GM19099 (cell line): Measurements from ENCODE around the gene GJA5.

ENCODE experiments used
- POLR2A ChIP-seq: IDR thresholded peaks from 3 replicates; pipeline ENCODE4 v1.6.1; 2011; ENCODE audit warnings: low read depth; ENCODE audit not compliant: insufficient read length; ENCODE audit errors: extremely low read depth

GJA5 gene

GRCh38 chr1:147750618-147751217, 9.7 kb downstream of the GJA5 start:
- no peak for TF ChIP-seq POLR2A

DNA sequence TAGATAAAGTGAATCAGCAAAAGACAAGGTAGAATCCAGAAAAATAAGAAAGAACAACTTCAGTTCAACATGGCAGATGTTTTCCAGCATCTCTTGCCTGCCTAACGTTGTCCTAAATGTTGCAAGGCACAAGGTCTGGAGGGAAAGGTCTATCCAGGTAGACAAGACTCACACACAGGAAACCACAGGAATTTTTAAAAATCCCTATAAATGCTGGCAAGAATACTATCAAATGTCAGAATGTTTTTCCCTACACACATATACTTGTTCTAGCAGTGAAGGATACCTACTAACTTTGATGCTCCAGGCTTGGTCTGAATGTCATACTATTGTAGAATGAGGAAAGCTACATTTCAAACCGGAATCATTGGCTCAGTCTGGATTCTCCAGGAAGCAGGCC, 10.6 kb downstream of the GJA5 start:
- TF ChIP-seq POLR2A = no peak

- TF ChIP-seq POLR2A = no peak
These were observed 11.6 kb downstream of the GJA5 start for GRCh38 chr1:147748676-147749350.

GRCh38 chr1:147747966-147748365, 12.4 kb downstream of the GJA5 start:
- no peak for TF ChIP-seq POLR2A

- no peak for TF ChIP-seq POLR2A
These were observed 15.1 kb downstream of the GJA5 start for GRCh38 chr1:147745271-147745670.

DNA sequence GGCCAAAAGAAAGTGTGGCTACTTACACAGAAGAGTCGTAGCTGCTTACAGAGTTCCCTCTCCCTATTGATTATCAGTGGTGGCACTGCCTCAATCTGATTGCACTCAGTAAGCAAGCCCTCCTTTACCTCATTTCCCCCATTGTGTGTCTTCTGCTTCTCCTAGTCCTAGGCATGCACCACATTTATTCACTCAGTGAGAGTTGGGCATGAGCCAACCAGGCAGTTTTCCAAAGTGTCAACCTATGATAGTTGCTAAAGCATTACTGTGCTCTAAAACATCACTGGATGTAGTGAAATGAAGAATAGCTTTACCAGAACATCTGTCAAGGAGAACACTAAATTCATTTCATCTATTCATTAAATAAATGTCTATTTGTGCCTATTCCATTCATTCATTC, 19.3 kb downstream of the GJA5 start:
- no peak for TF ChIP-seq POLR2A

DNA sequence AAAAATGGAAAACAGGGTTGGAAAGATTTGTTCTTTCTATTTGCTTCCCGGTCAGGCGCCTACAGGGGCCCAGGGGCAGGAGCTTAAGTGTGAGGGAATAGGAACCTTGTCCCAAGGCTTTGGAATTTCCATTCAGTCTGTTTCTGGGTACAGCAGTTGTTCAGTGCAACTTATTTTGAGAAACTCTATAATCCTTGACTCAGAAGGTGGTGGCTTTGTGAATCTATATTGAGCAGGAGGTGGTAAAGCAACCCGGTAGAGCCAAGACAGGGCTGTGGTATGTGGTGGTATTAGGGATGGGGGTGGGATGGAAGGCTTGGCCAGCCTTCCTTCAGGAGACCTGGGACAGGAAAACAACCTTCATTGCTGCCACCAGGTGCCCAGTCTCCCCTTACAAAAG, 20.0 kb downstream of the GJA5 start:
- TF ChIP-seq POLR2A = no peak

- TF ChIP-seq POLR2A = no peak
These were observed 21.5 kb downstream of the GJA5 start for GRCh38 chr1:147738739-147739476.

DNA sequence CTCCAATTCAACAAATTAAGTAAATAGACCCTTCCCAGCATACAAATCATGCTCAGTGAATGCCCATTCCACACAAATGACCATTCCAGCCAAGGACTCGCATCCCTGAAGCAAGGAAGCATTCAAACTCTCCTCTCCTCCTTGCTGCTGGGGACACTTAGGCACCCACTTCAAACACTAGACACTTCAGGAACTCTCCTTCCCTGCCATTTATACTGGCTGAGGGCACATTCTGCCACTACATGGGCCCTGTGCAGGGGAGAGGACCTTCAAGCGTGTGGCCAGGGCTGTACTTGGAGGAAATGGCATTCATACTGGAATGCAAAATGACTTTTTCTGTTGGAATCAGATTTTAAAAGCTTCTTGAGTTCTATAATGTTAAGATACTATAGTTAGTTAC, 22.3 kb downstream of the GJA5 start:
- TF ChIP-seq POLR2A = no peak

- no peak for TF ChIP-seq POLR2A
These were observed 23.5 kb downstream of the GJA5 start for GRCh38 chr1:147736883-147737282.

- no peak for TF ChIP-seq POLR2A
These were observed 25.0 kb downstream of the GJA5 start for GRCh38 chr1:147735423-147735822.

- no peak for TF ChIP-seq POLR2A
These were observed 31.1 kb downstream of the GJA5 start for GRCh38 chr1:147729315-147729714.

GRCh38 chr1:147726168-147726567, 34.2 kb downstream of the GJA5 start:
- TF ChIP-seq POLR2A = no peak

DNA sequence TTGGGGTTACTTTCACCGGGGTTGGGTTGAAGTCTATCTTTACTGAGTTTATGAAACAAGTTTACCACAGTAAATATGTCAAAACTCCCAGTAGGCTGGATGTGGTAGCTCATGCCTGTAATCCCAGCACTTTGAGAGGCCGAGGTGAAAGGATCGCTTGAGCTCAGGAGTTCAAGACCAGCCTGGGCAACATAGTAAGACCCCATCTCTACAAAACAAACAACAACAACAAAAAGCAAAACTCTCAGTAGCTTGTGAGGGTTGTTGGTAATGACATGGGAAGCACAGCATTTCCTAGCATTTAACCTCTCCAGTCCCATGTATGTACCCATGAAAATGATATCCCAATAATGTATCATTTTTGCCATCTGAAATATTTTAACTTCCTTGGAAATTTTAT, 34.7 kb downstream of the GJA5 start:
- TF ChIP-seq POLR2A = no peak

DNA sequence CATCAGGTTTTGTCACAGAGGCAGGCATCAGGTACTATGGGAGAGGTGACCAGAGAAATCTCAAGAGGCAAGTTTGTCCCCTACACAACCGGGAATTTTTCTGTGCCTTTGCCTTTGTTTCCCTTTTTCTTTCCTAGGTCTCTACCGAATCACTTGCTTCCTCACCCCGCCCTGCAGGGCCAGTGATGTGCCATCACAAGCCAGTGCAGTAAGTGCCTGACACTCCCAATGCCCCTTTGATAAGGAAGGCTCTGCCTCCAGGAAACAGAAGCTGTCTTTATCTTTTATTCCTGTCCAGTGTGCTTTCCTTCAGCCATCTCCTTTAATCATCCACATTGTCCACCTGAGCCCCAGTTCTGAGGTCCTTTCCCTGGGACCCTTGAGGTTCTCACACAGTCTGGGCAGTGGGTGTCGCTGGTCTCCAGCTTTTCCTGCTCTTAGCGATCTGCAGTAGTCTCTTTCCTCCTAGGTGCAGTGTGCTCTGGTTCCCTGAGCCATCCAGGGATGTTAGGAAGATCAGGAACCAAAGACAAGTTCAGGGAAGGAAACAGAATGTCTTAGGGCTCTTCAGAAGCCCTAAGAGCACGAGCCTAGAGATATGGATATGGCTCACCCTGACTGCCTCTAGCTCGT, 36.6 kb downstream of the GJA5 start:
- TF ChIP-seq POLR2A = no peak

- TF ChIP-seq POLR2A = no peak
These were observed 38.3 kb downstream of the GJA5 start for GRCh38 chr1:147722124-147722523.
